Activated CD4-positive, alpha-beta T cell treated with anti-CD3 and anti-CD28 coated beads, Interleukin-2, amount 10 ng/mL, durations not matched to agents 24 days and 14 days (primary cell): Measurements from ENCODE around the gene EXOC5. TPM values are rescaled to one million over a fixed set of nuclear protein-coding genes. Genes with fewer than 3 reads are reported as not detected.

Source experiments
- DNase-seq: peaks from one replicate; pipeline ENCODE4 v3.0.0; 2022
- H3K27ac Mint-ChIP-seq: one replicate; pipeline ENCODE4 v1.8.0; 2022; ENCODE audit warnings: mild to moderate bottlenecking, mixed read lengths
- H3K27me3 Mint-ChIP-seq: one replicate; pipeline ENCODE4 v1.8.0; 2022; ENCODE audit warnings: mixed read lengths
- H3K36me3 Mint-ChIP-seq: one replicate; pipeline ENCODE4 v1.8.0; 2022; ENCODE audit warnings: low read depth, mild to moderate bottlenecking, mixed read lengths
- H3K4me1 Mint-ChIP-seq: one replicate; pipeline ENCODE4 v1.8.0; 2021; ENCODE audit warnings: mixed read lengths
- H3K4me3 Mint-ChIP-seq: one replicate; pipeline ENCODE4 v1.8.0; 2022; ENCODE audit warnings: mild to moderate bottlenecking, moderate library complexity, mixed read lengths
- H3K9me3 Mint-ChIP-seq: one replicate; pipeline ENCODE4 v1.8.0; 2021; ENCODE audit warnings: mixed read lengths
- intact Hi-C: fragments of 100-400 bp; cut with micrococcal nuclease; formaldehyde crosslinking; loops from one replicate; pipeline ENCODE4 v1.15.1; 2023
- total RNA-seq: library from RNA; stranded (reverse); gene quantifications from 2 replicates; pipeline ENCODE4 v1.2.3, GENCODE V29; 2022

Gene EXOC5
- total RNA-seq, result 76.8 and 80.5 TPM in 2 replicates

GRCh38 chr14:57268161-57269069, at the start of gene EXOC5, which contains the start of gene AP5M1:
EXOC5 (minus strand) TSS chr14:57268905; CDS start chr14:57268648, 257 bp downstream.
AP5M1 (plus strand) TSS chr14:57268971; CDS start chr14:57269315, 344 bp downstream.
- Mint-ChIP-seq H3K27me3 (no peaks in the 10 kb centered on the region), H3K9me3 (no peaks in the 10 kb centered on the region), H3K4me3 (peak within 1 kb of the TSS; percentile 96), H3K4me1 (peaks cover 46% of the 10 kb centered on the region), H3K36me3 (peaks cover 14% of the 10 kb centered on the region), H3K27ac (peak within 1 kb of the TSS; percentile 100)
- intact Hi-C loops, result loop anchor here (1.0 to 10.0 kb wide), 4 partner anchors 122 to 1688 kb away; partner anchors contain the start of genes KTN1 and NAA30
- peak; percentile 98 for DNase-seq

- intact Hi-C loops, result loop anchor here (1.0 to 10.0 kb wide), 4 partner anchors 253 to 827 kb away; no protein-coding TSS in a partner anchor
- H3K4me3 Mint-ChIP-seq, result no peak overlapping the region
- no peak overlapping the region for H3K27ac Mint-ChIP-seq
- no peaks in the 10 kb centered on the region for H3K9me3 Mint-ChIP-seq
- peaks cover 5% of the 10 kb centered on the region for H3K4me1 Mint-ChIP-seq
- H3K27me3 Mint-ChIP-seq, result peaks cover 2% of the 10 kb centered on the region
- DNase-seq, result peak; percentile 92
- no peaks in the 10 kb centered on the region for H3K36me3 Mint-ChIP-seq
These were observed 48.6 kb upstream of the EXOC5 start for GRCh38 chr14:57317248-57317833.

GRCh38 chr14:57314396-57315089, 45.8 kb upstream of the EXOC5 start:
- intact Hi-C loops, result loop anchor here (10.0 kb wide), 2 partner anchors 250 to 660 kb away; no protein-coding TSS in a partner anchor
- no peaks in the 10 kb centered on the region for H3K36me3 Mint-ChIP-seq
- H3K4me1 Mint-ChIP-seq, result peaks cover 5% of the 10 kb centered on the region
- H3K27ac Mint-ChIP-seq, result no peak overlapping the region
- no peaks in the 10 kb centered on the region for H3K9me3 Mint-ChIP-seq
- H3K27me3 Mint-ChIP-seq, result peaks cover 2% of the 10 kb centered on the region
- no peak for DNase-seq
- H3K4me3 Mint-ChIP-seq, result no peak overlapping the region

GRCh38 chr14:57302883-57303282, 34.2 kb upstream of the EXOC5 start:
- DNase-seq, result peak; percentile 9
- Mint-ChIP-seq H3K27me3 (peaks cover 18% of the 10 kb centered on the region), H3K27ac (no peak overlapping the region), H3K4me3 (no peak overlapping the region), H3K4me1 (no peaks in the 10 kb centered on the region), H3K36me3 (no peaks in the 10 kb centered on the region), H3K9me3 (no peaks in the 10 kb centered on the region)
- intact Hi-C loops, result no loop called here

GRCh38 chr14:57299511-57299910, 30.8 kb upstream of the EXOC5 start:
- no peaks in the 10 kb centered on the region for H3K9me3 Mint-ChIP-seq
- peaks cover 6% of the 10 kb centered on the region for H3K27me3 Mint-ChIP-seq
- H3K36me3 Mint-ChIP-seq, result no peaks in the 10 kb centered on the region
- H3K4me1 Mint-ChIP-seq, result no peaks in the 10 kb centered on the region
- H3K4me3 Mint-ChIP-seq, result no peak overlapping the region
- intact Hi-C loops, result loop anchor here (10.0 kb wide), 1 partner anchor 65 kb away; no protein-coding TSS in a partner anchor
- no peak overlapping the region for H3K27ac Mint-ChIP-seq
- DNase-seq, result no peak

- no peak for DNase-seq
- Mint-ChIP-seq H3K9me3 (no peaks in the 10 kb centered on the region), H3K4me1 (no peaks in the 10 kb centered on the region), H3K4me3 (no peak overlapping the region), H3K36me3 (no peaks in the 10 kb centered on the region), H3K27ac (no peak overlapping the region), H3K27me3 (peaks cover 1% of the 10 kb centered on the region)
- intact Hi-C loops, result loop anchor here (10.0 kb wide), 1 partner anchor 63 kb away; no protein-coding TSS in a partner anchor
These were observed 29.1 kb upstream of the EXOC5 start for GRCh38 chr14:57297852-57298251.

GRCh38 chr14:57295239-57295638, 26.5 kb upstream of the EXOC5 start:
- H3K4me1 Mint-ChIP-seq, result no peaks in the 10 kb centered on the region
- no peak overlapping the region for H3K4me3 Mint-ChIP-seq
- peaks cover 2% of the 10 kb centered on the region for H3K36me3 Mint-ChIP-seq
- H3K9me3 Mint-ChIP-seq, result no peaks in the 10 kb centered on the region
- H3K27ac Mint-ChIP-seq, result no peak overlapping the region
- intact Hi-C loops, result loop anchor here (10.0 kb wide), 1 partner anchor 60 kb away; no protein-coding TSS in a partner anchor
- no peak for DNase-seq
- H3K27me3 Mint-ChIP-seq, result no peaks in the 10 kb centered on the region

GRCh38 chr14:57293866-57294837, 25.4 kb upstream of the EXOC5 start:
- Mint-ChIP-seq H3K36me3 (peaks cover 6% of the 10 kb centered on the region), H3K4me1 (no peaks in the 10 kb centered on the region), H3K27ac (no peak overlapping the region), H3K4me3 (no peak overlapping the region), H3K9me3 (no peaks in the 10 kb centered on the region), H3K27me3 (no peaks in the 10 kb centered on the region)
- no peak for DNase-seq
- intact Hi-C loops, result loop anchor here (10.0 kb wide), 1 partner anchor 59 kb away; no protein-coding TSS in a partner anchor

GRCh38 chr14:57291692-57292647, 23.3 kb upstream of the EXOC5 start:
- no peaks in the 10 kb centered on the region for H3K9me3 Mint-ChIP-seq
- H3K27ac Mint-ChIP-seq, result no peak overlapping the region
- H3K36me3 Mint-ChIP-seq, result peaks cover 10% of the 10 kb centered on the region
- no peak overlapping the region for H3K4me3 Mint-ChIP-seq
- H3K4me1 Mint-ChIP-seq, result no peaks in the 10 kb centered on the region
- DNase-seq, result no peak
- no peaks in the 10 kb centered on the region for H3K27me3 Mint-ChIP-seq
- intact Hi-C loops, result loop anchor here (10.0 kb wide), 1 partner anchor 57 kb away; no protein-coding TSS in a partner anchor

- DNase-seq, result no peak
- intact Hi-C loops, result loop anchor here (10.0 kb wide), 1 partner anchor 56 kb away; no protein-coding TSS in a partner anchor
- Mint-ChIP-seq H3K27ac (no peak overlapping the region), H3K36me3 (peaks cover 11% of the 10 kb centered on the region), H3K9me3 (no peaks in the 10 kb centered on the region), H3K4me1 (no peaks in the 10 kb centered on the region), H3K4me3 (no peak overlapping the region), H3K27me3 (no peaks in the 10 kb centered on the region)
These were observed 22.0 kb upstream of the EXOC5 start for GRCh38 chr14:57290751-57291150.

GRCh38 chr14:57287745-57288144, 19.0 kb upstream of the EXOC5 start:
- H3K4me1 Mint-ChIP-seq, result no peaks in the 10 kb centered on the region
- DNase-seq, result no peak
- no peaks in the 10 kb centered on the region for H3K9me3 Mint-ChIP-seq
- intact Hi-C loops, result no loop called here
- H3K4me3 Mint-ChIP-seq, result no peak overlapping the region
- no peaks in the 10 kb centered on the region for H3K27me3 Mint-ChIP-seq
- peaks cover 26% of the 10 kb centered on the region for H3K36me3 Mint-ChIP-seq
- no peak overlapping the region for H3K27ac Mint-ChIP-seq

GRCh38 chr14:57277062-57277461, 8.4 kb upstream of the EXOC5 start:
- H3K27me3 Mint-ChIP-seq, result no peaks in the 10 kb centered on the region
- H3K4me3 Mint-ChIP-seq, result no peak overlapping the region
- peaks cover 6% of the 10 kb centered on the region for H3K4me1 Mint-ChIP-seq
- H3K36me3 Mint-ChIP-seq, result peaks cover 39% of the 10 kb centered on the region
- no peak for DNase-seq
- no peak overlapping the region for H3K27ac Mint-ChIP-seq
- H3K9me3 Mint-ChIP-seq, result no peaks in the 10 kb centered on the region
- intact Hi-C loops, result no loop called here
